ENCODE results near the gene NCSTN.

NCSTN gene

GRCh38 chr1:160328184-160328583 lies 15.0 kb upstream of the NCSTN start:
- H3K27me3 ChIP-seq, result no peaks in the 10 kb centered on the region
- H3K27ac ChIP-seq, result no peak overlapping the region
- H3K9me3 ChIP-seq, result no peaks in the 10 kb centered on the region
- H3K4me3 ChIP-seq (ENCODE audit: low read depth in 1 of 2, low read length in 1 of 2), result no peak overlapping the region
- H3K36me3 ChIP-seq, result peaks cover 100% of the 10 kb centered on the region
- no peak for TF ChIP-seq CTCF (IDR thresholded peaks at IDR 0.05)
- H3K4me1 ChIP-seq (ENCODE audit: control insufficient read depth in 1 of 2, insufficient read depth in 1 of 2, low read depth in 1 of 2, low read length in 1 of 2), result no peaks in the 10 kb centered on the region

- Histone ChIP-seq H3K27ac (no peak overlapping the region), H3K36me3 (peaks cover 100% of the 10 kb centered on the region), H3K27me3 (no peaks in the 10 kb centered on the region), H3K4me1 (ENCODE audit: control insufficient read depth in 1 of 2, insufficient read depth in 1 of 2, low read depth in 1 of 2, low read length in 1 of 2) (no peaks in the 10 kb centered on the region), H3K4me3 (ENCODE audit: low read depth in 1 of 2, low read length in 1 of 2) (no peak overlapping the region), H3K9me3 (no peaks in the 10 kb centered on the region)
- TF ChIP-seq CTCF (IDR thresholded peaks at IDR 0.05), result no peak
Observed at GRCh38 chr1:160330119-160330518, 13.1 kb upstream of the NCSTN start.

GRCh38 chr1:160332516-160332915 lies 10.7 kb upstream of the NCSTN start:
- H3K4me1 ChIP-seq (ENCODE audit: control insufficient read depth in 1 of 2, insufficient read depth in 1 of 2, low read depth in 1 of 2, low read length in 1 of 2), result no peaks in the 10 kb centered on the region
- no peak overlapping the region for H3K4me3 ChIP-seq (ENCODE audit: low read depth in 1 of 2, low read length in 1 of 2)
- no peaks in the 10 kb centered on the region for H3K9me3 ChIP-seq
- H3K36me3 ChIP-seq, result peaks cover 93% of the 10 kb centered on the region
- H3K27ac ChIP-seq, result no peak overlapping the region
- H3K27me3 ChIP-seq, result no peaks in the 10 kb centered on the region
- no peak for TF ChIP-seq CTCF (IDR thresholded peaks at IDR 0.05)

GRCh38 chr1:160338580-160338979 lies 4.6 kb upstream of the NCSTN start:
- peaks cover 28 to 44% of the 10 kb centered on the region in 2 experiments for H3K4me1 ChIP-seq (ENCODE audit: control insufficient read depth in 1 of 2, insufficient read depth in 1 of 2, low read depth in 1 of 2, low read length in 1 of 2)
- H3K36me3 ChIP-seq, result peaks cover 51% of the 10 kb centered on the region
- H3K27ac ChIP-seq, result peak overlapping the region; percentile 71

GRCh38 chr1:160340146-160340545 lies 3.0 kb upstream of the NCSTN start:
- TF ChIP-seq CTCF (IDR thresholded peaks at IDR 0.05), result no peak
- no peak overlapping the region for H3K27ac ChIP-seq
- H3K4me3 ChIP-seq (ENCODE audit: low read depth in 1 of 2, low read length in 1 of 2), result no peak overlapping the region
- peaks cover 41 to 57% of the 10 kb centered on the region in 2 experiments for H3K4me1 ChIP-seq (ENCODE audit: control insufficient read depth in 1 of 2, insufficient read depth in 1 of 2, low read depth in 1 of 2, low read length in 1 of 2)
- no peaks in the 10 kb centered on the region for H3K27me3 ChIP-seq
- H3K9me3 ChIP-seq, result no peaks in the 10 kb centered on the region
- H3K36me3 ChIP-seq, result peaks cover 43% of the 10 kb centered on the region

More at GRCh38 chr1:160338580-160338979, 4.6 kb upstream of the NCSTN start:
- no peaks in the 10 kb centered on the region for H3K27me3 ChIP-seq
- TF ChIP-seq CTCF (IDR thresholded peaks at IDR 0.05), result no peak
- no peaks in the 10 kb centered on the region for H3K9me3 ChIP-seq
- H3K4me3 ChIP-seq (ENCODE audit: low read depth in 1 of 2, low read length in 1 of 2), result peak overlapping the region in 1 of 2 experiments; percentile 15

- TF ChIP-seq CTCF (IDR thresholded peaks at IDR 0.05), result no peak
- no peak overlapping the region for H3K27ac ChIP-seq
- H3K4me1 ChIP-seq (ENCODE audit: control insufficient read depth in 1 of 2, insufficient read depth in 1 of 2, low read depth in 1 of 2, low read length in 1 of 2), result peaks cover 48 to 64% of the 10 kb centered on the region in 2 experiments
- H3K9me3 ChIP-seq, result no peaks in the 10 kb centered on the region
- H3K27me3 ChIP-seq, result no peaks in the 10 kb centered on the region
- H3K36me3 ChIP-seq, result peaks cover 42% of the 10 kb centered on the region
- H3K4me3 ChIP-seq (ENCODE audit: low read depth in 1 of 2, low read length in 1 of 2), result no peak overlapping the region
Observed at GRCh38 chr1:160340866-160341265, 2.3 kb upstream of the NCSTN start.
